ENCODE measurements around the gene OBSCN.
"Not testable (repeated sequence)": the region's sequence is repeated elsewhere in the genome, so short reads cannot be mapped to it uniquely, and the experiment has no call there.

Gene OBSCN

GRCh38 chr1:228242409-228242808 lies 34.6 kb downstream of the OBSCN start:
- in situ Hi-C loops (cut with HindIII; ENCODE audit: low pct_ligation_motif_present, low pct_unique_long_range_greater_than_20kb, low sequenced_read_pairs): no loop called here
- DNase-seq: no peak

GRCh38 chr1:228243093-228243492 lies 35.2 kb downstream of the OBSCN start:
- in situ Hi-C loops (cut with HindIII; ENCODE audit: low pct_ligation_motif_present, low pct_unique_long_range_greater_than_20kb, low sequenced_read_pairs): no loop called here
- DNase-seq: no peak

DNA sequence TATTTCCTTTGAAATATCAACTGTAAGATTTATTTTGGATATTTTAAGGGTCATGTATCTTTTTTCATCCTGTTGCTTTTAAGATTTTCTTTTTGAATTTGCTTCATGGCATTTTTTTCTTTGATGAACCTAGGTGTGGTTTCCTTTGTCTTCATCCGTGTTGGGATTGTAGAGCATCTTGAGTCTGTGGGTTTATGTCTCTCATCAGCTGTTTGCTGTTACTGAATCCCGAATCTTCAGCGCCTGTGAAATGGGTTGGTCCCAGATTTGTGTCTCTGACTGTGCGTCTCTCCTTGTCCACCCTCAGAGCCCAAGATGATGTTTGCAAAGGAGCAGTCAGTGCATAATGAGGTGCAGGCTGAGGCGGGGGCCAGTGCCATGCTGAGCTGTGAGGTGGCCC lies 36.1 kb downstream of the OBSCN start:
- DNase-seq; in situ Hi-C loops (cut with HindIII; ENCODE audit: low pct_ligation_motif_present, low pct_unique_long_range_greater_than_20kb, low sequenced_read_pairs): not testable (repeated sequence)

DNA sequence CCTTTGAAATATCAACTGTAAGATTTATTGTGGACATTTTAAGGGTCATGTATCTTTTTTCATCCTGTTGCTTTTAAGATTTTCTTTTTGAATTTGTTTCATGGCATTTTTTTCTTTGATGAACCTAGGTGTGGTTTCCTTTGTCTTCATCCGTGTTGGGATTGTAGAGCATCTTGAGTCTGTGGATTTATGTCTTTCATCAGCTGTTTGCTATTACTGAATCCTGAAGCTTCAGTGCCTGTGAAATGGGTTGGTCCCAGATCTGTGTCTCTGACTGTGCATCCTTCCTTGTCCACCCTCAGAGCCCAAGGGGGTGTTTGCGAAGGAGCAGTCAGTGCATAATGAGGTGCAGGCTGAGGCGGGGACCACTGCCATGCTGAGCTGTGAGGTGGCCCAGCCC lies 37.3 kb downstream of the OBSCN start:
- in situ Hi-C loops (cut with HindIII; ENCODE audit: low pct_ligation_motif_present, low pct_unique_long_range_greater_than_20kb, low sequenced_read_pairs): no loop called here

DNA sequence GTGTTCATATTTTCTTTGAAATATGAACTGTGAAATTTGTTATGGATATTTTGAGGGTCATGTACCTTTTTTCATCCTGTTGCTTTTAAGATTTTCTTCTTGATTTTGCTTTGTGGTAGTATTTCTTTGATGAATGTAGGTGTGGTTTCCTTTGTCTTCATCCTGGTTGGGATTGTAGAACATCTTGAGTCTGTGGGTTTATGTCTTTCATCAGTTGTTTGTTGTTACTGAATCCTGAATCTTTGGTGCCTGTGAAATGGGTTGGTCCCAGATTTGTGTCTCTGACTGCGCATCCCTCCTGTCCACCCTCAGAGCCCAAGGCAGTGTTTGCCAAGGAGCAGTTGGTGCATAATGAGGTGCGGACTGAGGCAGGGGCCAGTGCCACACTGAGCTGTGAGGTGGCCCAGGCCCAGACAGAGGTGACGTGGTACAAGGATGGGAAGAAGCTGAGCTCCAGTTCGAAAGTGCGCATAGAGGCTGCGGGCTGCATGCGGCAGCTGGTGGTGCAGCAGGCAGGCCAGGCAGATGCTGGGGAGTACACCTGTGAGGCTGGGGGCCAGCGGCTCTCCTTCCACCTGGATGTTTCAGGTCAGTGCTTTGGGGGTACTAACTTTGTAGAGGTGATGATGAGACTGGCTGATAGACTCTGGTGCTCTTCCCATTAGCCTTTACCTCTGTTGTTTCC lies 38.5 kb downstream of the OBSCN start:
- in situ Hi-C loops (cut with HindIII; ENCODE audit: low pct_ligation_motif_present, low pct_unique_long_range_greater_than_20kb, low sequenced_read_pairs): no loop called here
- no peak for DNase-seq

More for the DNA sequence above, 37.3 kb downstream of the OBSCN start:
- no peak for DNase-seq

GRCh38 chr1:228249513-228250305 lies 41.9 kb downstream of the OBSCN start:
- in situ Hi-C loops (cut with HindIII; ENCODE audit: low pct_ligation_motif_present, low pct_unique_long_range_greater_than_20kb, low sequenced_read_pairs): no loop called here
- no peak for DNase-seq

DNA sequence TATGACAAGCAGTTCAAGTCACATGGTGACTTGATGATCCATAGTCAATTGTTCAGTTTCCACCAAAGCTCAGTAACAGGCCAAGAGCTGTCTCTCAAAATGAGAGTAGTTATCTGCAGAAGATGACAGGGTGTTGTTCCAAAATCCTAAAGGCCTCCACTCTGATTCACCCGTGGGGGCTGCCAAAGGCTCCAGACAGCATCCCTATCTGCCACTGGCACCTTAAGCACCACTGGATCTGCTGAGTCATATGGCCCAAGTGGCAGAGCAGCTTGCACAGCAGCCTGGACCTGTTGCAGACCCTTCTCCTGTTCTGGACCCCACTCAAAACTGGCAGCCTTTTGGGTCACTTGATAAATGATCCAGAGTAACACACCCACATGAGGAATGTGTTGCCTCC lies 44.6 kb downstream of the OBSCN start:
- in situ Hi-C loops (cut with HindIII; ENCODE audit: low pct_ligation_motif_present, low pct_unique_long_range_greater_than_20kb, low sequenced_read_pairs); DNase-seq: not testable (repeated sequence)

DNA sequence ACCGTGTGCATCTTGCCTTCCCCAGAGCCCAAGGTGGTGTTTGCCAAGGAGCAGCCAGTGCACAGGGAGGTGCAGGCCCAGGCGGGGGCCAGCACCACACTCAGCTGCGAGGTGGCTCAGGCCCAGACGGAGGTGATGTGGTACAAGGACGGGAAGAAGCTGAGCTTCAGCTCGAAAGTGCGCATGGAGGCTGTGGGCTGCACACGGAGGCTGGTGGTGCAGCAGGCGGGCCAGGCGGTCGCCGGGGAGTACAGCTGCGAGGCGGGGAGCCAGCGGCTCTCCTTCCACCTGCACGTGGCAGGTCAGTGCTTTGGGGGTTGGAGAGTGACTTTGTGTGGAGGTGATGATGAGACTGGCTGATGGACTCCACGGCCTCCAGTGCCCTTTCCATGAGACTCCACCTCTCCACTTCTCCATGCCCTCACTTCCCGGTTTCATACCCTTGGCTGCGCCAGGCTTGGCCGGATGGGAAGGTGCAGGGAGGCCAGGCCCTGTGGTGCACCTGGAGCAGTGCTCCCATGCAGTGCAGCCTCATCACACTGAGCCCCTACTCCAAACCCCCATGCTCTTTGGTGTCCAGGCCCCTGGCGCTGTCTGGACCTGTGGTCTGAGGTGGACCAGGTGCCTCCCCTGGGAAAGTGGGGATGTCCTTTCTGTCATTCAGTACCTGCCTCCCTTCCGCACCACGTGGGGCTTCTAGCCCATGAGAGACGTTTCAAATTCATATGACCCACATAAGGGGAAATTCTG lies 49.0 kb downstream of the OBSCN start:
- no peak for DNase-seq
- in situ Hi-C loops (cut with HindIII; ENCODE audit: low pct_ligation_motif_present, low pct_unique_long_range_greater_than_20kb, low sequenced_read_pairs): no loop called here

- in situ Hi-C loops (cut with HindIII; ENCODE audit: low pct_ligation_motif_present, low pct_unique_long_range_greater_than_20kb, low sequenced_read_pairs): no loop called here
- DNase-seq: no peak
Measured at GRCh38 chr1:228258486-228258885, 50.6 kb downstream of the OBSCN start.

- no peak for DNase-seq
- in situ Hi-C loops (cut with HindIII; ENCODE audit: low pct_ligation_motif_present, low pct_unique_long_range_greater_than_20kb, low sequenced_read_pairs): no loop called here
Measured at GRCh38 chr1:228259368-228259894, 51.6 kb downstream of the OBSCN start.

DNA sequence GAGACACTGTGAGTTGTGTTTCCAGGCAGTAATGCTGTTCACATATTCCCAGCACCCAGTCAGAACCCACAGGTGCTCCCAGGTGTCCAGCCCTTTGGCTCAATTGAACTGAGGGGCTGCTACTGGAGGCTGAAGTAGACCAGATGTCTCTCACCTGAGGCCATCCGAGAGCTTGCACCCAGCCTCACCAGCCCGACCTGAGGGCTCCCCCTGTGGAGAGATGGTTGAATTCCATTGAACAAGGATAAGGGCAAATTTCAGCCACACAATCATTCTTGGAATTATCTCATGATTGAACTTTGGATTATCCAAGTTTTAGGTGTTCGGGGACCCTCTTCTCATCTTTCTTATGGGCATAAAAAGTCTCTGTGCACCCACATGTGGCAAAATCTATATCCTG lies 52.1 kb downstream of the OBSCN start:
- in situ Hi-C loops (cut with HindIII; ENCODE audit: low pct_ligation_motif_present, low pct_unique_long_range_greater_than_20kb, low sequenced_read_pairs): no loop called here
- no peak for DNase-seq

- in situ Hi-C loops (cut with HindIII; ENCODE audit: low pct_ligation_motif_present, low pct_unique_long_range_greater_than_20kb, low sequenced_read_pairs): no loop called here
- DNase-seq: no peak
Measured at GRCh38 chr1:228261706-228262105, 53.9 kb downstream of the OBSCN start.

DNA sequence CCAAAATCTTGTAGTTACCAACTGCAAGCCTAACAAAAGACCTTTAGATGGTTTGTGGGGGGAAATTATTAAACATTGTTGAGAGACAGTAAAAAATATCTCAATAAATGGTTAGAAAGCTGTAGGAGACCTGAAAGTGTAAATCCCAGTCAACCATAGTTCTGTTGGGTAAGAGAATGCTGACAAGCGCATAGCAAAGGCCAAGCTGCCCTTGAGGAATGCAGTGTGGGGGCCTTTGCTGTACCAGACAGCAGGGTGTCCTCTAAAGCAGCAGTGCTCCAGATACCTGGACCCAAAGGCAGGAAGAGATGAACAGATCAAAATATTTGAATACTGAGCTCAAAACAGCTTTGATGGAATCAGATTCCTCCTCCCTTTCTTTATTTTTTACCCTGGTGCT lies 54.6 kb downstream of the OBSCN start:
- in situ Hi-C loops (cut with HindIII; ENCODE audit: low pct_ligation_motif_present, low pct_unique_long_range_greater_than_20kb, low sequenced_read_pairs): no loop called here
- no peak for DNase-seq

GRCh38 chr1:228263636-228264035 lies 55.8 kb downstream of the OBSCN start:
- in situ Hi-C loops (cut with HindIII; ENCODE audit: low pct_ligation_motif_present, low pct_unique_long_range_greater_than_20kb, low sequenced_read_pairs): no loop called here
- DNase-seq: no peak

DNA sequence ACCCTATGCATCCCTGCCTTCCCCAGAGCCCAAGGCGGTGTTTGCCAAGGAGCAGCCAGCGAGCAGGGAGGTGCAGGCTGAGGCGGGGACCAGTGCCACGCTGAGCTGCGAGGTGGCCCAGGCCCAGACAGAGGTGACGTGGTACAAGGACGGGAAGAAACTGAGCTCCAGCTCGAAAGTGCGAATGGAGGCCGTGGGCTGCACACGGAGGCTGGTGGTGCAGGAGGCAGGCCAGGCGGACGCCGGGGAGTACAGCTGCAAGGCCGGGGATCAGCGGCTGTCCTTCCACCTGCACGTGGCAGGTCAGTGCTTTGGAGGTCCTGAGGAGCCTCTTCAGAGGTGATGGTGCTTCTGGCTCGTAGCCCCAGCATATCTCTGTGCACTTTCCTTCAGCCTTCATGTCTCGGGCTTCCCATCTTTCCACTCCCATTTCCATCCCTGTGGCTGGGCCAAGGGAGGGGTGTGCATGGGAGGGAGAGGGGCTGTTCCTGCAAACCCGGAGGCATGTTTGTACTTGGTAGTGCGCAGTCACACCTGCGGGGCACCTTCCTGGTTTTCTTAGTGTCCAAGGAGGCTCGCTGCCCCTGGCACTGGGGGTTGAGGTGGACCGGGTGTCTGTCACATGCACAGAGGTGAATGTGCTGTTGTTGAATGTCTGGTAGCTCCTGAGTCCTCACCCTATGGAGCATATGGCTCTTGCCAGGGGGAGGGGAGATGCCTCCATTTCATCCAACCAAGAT lies 56.4 kb downstream of the OBSCN start:
- in situ Hi-C loops (cut with HindIII; ENCODE audit: low pct_ligation_motif_present, low pct_unique_long_range_greater_than_20kb, low sequenced_read_pairs): no loop called here
- no peak for DNase-seq

DNA sequence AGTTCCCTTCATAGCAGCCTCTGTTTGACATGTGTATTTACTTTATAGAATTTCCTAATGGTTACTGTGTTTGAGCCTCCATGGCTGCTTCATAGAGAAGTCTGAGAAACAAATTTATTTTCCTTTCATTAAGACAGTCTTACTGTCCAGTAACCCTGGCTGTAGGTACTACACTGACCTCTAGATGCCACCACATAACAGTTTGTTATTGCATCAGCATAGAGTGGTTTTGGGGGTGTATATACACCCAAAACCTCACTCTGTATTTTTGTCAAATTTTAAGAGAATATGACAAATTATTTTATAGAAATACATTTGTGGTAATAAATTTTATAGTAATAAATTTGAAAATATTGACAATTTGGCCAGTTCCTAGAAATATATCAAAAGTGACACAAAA lies 57.3 kb downstream of the OBSCN start:
- in situ Hi-C loops (cut with HindIII; ENCODE audit: low pct_ligation_motif_present, low pct_unique_long_range_greater_than_20kb, low sequenced_read_pairs): no loop called here
- peak; percentile 38 for DNase-seq

DNA sequence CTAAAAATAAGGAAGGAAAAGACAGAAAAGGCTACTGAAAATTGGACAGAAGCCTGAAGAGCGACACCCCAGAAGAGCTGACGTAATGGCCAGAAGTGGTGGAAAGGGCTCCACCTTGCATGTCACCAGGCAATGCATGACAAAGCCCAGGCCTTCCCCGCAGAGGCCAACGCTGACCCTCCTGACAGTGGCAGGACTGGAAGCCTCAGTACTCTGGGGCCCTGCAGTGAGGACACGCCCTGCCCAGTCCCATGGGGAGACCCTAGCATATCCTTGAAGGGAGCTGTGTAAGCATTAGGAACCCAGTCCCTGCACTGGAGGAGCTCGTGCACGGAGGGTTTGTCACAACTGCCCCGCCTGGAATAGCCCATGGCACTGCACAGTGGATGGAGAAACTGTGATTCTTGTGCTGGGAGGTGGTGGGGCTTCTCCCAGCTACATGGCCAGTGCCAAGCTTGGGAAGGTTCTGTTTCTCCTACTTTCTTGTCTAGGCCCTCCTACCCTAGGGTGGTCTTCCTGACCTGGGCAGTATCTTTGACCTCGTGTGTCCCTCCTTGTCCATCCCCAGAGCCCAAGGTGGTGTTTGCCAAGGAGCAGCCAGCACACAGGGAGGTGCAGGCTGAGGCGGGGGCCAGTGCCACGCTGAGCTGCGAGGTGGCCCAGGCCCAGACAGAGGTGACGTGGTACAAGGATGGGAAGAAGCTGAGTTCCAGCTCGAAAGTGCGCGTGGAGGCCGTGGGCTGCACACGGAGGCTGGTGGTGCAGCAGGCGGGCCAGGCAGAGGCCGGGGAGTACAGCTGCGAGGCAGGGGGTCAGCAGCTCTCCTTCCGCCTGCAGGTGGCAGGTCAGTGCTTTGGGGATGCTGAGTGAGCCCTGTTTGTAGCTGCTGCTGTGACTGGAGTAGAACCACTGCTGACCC lies 60.4 kb downstream of the OBSCN start:
- no peak for DNase-seq
- in situ Hi-C loops (cut with HindIII; ENCODE audit: low pct_ligation_motif_present, low pct_unique_long_range_greater_than_20kb, low sequenced_read_pairs): no loop called here

- in situ Hi-C loops (cut with HindIII; ENCODE audit: low pct_ligation_motif_present, low pct_unique_long_range_greater_than_20kb, low sequenced_read_pairs): no loop called here
- DNase-seq: no peak
Measured at GRCh38 chr1:228268881-228269265, 61.0 kb downstream of the OBSCN start.
